GM18519 (cell line): Measurements from ENCODE around the gene ITIH4.

ENCODE experiments used
- ATAC-seq: cut with Tn5 transposase; IDR thresholded peaks from one replicate; pipeline ENCODE4 v1.9.1; 2021; ENCODE audit warnings: mild to moderate bottlenecking, moderate library complexity; ENCODE audit not compliant: unreplicated experiment, low FRiP score

ITIH4 gene

GRCh38 chr3:52834871-52835501, 4.5 kb upstream of the ITIH4 start, which contains the start of gene MUSTN1:
Gene MUSTN1 (minus strand): TSS chr3:52835019. CDS start chr3:52834948, 71 bp downstream.
- ATAC-seq = no peak

DNA sequence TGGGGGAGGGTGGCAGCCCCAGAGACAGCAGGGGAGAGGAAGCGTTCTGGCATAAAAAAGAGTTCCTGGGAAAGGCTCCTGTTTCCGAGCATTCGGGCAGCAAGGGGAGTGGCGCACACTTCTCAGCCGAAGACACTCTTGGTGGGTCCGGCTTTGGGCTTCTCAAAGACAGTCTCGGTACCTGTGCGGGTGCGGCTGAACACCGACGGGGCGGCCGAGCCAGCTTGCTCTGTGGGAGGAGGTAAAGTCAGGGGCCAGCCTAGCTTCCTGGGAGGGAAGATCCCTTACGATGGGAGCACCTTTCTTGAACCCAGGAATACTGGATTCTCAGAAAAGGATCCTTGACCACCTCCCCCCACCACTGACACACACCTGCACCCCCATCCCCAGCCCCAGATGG, 2.7 kb upstream of the ITIH4 start:
- ATAC-seq = no peak

DNA sequence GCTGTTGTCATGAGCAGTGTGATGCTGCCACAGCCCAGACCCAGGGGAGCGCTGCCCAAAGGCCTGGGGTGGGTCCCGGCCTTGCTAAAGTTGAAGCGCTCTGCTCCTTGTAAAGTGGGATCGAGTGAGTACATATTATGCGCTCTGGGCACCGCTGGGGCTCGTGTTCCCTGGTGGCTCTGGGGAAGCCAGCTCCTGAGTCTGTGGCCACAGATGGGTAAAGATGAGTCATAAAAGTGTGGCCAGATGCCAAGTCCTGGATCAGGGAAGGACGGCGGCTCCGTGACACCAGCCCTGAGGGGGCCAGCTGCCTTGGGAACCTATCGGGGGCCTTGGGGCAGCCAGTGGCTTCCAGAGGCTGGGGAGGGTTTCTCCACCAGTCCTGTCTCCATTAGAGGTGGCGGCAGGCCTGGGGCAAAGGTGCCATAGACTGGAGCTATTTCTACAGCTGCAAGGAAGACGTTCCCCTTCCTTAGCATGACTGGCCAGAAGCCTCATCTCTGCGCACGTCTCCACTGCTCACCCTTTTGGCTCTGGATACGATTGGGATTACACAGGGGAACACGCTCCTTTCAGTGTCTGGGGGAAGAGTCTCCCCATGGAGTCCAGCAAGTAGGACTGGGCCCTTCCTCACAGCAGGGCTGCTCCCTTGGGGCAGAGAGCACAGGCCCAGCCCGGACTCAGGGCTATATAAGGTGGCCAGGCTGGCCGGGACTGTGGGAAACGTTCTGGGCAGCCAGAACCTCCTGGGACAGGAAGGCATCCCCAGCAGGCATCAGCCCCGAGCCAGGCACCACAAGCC, 1.2 kb upstream of the ITIH4 start:
- no peak for ATAC-seq

DNA sequence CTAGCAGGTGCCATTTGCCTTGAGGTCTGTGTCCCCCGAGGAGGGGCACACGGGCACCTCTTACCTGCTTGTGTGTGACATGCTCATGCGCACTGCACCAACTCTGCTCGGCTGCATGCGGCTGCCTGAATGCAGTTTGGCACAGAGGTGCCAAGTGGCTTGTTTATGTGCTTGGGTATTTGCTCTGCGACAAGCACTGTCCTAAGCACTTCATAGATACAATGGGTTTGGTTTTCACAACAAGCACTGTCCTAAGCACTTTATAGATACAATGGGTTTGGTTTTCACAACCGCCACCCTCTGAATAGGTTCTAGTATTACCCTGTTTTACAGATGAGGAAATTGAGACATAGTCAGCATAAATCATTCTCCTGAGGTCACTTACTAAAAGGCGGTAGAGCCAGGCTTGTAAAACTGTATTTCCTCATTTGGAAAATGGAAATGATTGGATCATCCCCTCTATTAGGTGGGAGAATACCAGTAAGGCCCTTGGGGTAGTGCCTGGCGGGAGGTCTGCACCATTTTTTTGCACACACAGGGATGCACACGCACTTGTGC, 487 bp downstream of the ITIH4 start:
- ATAC-seq = no peak

- ATAC-seq = no peak
These were observed 990 bp downstream of the ITIH4 start for GRCh38 chr3:52829482-52829881.

- no peak for ATAC-seq
These were observed 2.6 kb downstream of the ITIH4 start for GRCh38 chr3:52827866-52828376.

DNA sequence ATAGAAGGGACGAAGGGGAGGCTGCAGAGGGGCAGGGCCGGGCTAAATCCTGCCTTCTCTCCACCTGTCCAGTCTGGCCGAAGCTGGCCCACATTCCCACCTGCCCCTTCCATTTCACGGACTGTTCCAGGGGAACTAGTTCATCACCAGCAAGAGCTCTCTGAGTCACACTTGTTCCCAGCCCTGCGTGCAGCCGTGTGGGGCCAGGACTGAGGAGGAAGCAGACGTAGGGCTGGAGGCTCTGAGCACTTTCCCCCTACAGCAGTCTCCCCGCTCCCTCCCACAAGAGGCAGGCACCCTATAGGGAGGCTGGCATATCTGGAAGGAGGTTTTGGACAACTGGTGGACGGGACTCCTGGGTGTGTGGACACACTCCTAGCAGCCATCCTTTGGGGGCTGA, 3.0 kb downstream of the ITIH4 start:
- ATAC-seq = no peak

DNA sequence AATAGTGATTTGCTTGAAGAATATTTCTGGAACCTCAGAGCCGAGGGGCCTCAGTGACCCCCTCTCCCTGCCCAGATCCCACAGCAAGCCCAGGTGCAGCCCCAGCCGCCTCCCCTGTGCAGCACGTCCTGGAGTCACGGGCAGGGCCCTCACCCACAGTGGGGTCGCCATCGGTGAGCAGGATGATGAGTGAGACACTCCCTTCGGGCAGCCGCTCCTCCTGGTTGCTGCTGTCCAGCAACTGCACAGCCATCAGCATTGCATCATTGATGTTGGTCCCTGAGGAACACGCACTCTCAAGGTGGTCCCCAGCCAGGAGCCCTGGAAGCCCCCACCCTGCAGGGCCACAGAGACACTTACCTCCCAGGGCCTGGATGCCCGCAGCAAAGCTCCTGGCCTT, 6.4 kb downstream of the ITIH4 start:
- no peak for ATAC-seq

GRCh38 chr3:52822363-52822762, 8.1 kb downstream of the ITIH4 start:
- no peak for ATAC-seq

DNA sequence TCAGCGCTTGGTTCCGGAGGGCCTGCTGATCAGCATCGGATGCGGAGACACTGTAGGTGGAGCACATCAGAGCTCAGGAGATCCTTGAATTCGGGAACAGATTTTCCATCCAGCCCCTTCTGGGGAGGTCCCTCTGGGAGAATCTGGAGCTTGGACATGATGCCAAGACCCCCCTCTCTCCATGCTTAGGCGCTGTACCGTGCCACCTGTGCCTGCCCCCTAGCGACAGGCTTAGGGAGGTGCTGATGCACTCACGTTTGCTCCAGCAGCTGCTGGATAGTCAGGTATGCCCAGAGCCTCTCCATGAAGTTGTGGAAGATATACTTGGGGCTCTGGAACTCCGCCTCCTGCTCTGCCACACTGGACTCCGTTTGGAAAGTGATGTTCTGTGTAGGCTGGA, 9.7 kb downstream of the ITIH4 start:
- ATAC-seq = no peak

DNA sequence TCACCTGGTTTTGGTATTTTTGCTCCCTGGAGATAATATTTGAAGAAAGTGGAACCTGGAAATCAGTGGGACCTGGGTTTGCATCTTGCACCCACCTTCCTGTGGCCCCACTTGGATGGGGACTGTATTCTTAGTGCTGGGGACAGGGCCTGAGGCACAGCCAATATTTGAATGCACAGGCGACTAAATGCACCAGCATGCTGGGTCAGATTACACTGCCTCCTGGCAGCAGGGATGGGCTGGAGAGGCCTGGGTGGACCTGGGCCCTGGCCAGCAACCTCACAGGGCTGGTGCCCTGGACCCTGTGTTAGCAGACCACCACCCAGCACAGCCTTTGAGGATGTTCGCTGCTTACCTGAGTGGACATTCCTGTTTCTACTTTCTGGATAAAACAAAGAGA, 10.5 kb downstream of the ITIH4 start:
- ATAC-seq = no peak

- no peak for ATAC-seq
These were observed 12.6 kb downstream of the ITIH4 start for GRCh38 chr3:52817860-52818259.

- ATAC-seq = no peak
These were observed 13.3 kb downstream of the ITIH4 start for GRCh38 chr3:52817221-52817620.

- no peak for ATAC-seq
These were observed 13.8 kb downstream of the ITIH4 start for GRCh38 chr3:52816654-52817053.

DNA sequence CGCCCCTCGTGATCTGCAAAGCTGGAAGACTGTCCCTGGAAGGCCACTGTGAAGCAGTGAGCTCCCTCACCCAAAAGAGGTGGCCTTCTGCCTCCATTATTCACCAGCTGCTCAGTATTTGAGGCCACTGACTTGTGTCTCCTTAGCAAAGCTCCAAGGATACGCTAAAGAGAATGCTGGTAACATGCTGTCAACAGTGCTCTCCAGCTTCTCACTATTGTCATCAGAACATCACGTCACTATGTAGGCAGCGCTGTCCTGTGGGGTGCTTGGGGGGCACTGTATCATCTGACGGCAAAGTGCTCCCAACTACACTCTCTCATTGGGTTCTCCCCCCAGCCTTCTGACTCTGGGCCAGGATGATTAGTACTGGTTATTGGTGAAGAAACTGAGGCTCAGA, 14.3 kb downstream of the ITIH4 start:
- no peak for ATAC-seq

DNA sequence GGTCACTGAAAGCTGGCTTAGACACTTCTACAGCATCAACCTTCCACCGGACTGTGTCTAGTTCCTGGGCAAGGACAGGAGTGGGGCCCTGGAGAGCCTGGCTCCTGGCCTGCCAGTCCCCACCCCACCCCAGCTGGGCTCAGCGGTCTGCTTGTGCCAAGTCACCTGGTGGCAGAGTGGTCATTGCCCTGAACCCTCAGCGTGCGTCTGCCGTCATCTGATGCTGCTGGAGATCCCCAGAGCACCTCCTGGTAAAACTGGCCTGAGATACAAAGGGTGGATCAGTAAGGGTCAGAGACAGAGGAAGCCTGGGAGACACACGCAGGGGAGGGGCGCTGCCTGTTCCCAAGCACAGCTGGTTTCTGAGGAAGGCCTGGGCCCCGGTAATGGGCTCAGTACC, 16.7 kb downstream of the ITIH4 start:
- no peak for ATAC-seq

GRCh38 chr3:52811452-52812011, 18.9 kb downstream of the ITIH4 start:
- no peak for ATAC-seq

DNA sequence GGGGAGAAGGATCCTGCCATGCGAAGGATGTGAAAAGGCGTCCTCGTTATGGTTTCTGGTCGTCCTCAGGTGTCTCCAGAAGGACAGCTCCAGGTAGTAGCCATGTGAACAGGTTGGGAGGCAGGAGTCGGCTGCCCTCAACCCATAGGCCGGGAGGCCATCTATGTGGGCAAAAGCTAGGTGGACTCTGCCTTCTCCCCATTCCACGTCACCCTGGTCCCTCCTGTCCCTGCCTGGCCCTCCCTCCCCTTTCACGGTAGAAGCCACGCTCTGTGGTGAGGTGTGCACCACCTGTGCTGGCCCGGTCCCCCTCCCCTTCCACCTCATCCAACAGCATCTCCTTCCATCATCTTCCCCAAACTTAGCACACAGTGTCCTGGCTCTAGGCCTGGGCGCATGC, 19.5 kb downstream of the ITIH4 start:
- ATAC-seq = no peak

DNA sequence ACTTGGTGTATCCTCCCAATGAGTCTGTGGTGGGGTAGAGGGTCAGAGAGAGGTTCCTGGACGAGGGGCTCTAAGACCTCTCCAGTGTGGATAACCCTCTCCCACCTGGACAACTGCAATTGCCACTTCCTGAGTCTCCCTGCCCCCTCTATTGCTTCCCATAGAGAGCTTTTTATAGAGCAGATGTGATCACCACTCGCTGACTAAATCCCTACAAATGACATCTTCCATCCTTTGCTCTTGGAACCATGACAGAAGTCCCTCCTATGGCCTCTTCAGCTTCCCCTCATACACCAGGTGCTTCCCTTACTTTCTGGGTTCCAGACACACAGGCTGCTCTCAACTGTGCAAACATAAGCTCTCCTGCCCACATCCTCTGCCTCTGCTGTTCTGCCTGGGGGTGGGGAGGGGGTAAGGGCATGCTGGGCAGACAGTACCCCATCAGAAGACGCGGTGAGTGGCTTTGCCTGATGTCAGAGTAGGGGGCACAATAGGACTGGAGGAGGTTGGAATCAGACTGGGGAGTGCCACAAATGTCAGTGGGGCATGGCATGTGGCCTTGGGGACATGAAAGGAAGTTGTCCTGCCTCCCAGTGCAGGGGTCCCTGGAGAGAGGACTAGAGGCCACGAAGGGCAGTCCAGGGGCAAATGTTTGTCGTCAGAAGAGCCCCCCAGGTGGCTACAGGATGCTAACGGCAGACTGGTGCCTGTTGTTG, 20.7 kb downstream of the ITIH4 start:
- ATAC-seq = no peak

DNA sequence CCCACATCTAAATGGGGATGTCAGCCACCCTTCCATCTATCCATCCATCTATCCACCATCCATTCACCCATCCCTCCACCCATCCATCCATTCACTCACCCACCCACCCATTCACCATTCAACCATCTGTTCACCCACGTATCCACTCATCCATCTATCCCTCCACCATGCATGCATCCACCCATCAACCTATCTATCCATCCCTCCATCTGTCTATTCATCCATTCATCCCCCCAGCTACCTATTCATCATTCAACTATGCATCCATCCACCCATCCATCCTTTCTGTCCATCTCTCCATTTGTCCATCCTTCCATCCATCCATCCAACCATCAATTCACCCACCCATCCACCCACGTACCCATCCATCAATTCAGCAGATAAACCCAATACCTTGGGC, 21.3 kb downstream of the ITIH4 start:
- ATAC-seq = no peak
